Small intestine (tissue), 7 donors: ENCODE measurements around the gene MYL11. TPM values are rescaled to one million over a fixed set of nuclear protein-coding genes. Genes with fewer than 3 reads are reported as not detected.

Source experiments
- DNase-seq, 2 donors: peaks; one replicate each; pipeline versions ENCODE4 v3.0.0 to v3.0.0-alpha.2; 2013
- FAIRE-seq: peaks from 2 replicates; lab custom pipeline; 2012; peaks lifted over from hg19 to GRCh38; lab: Jason Lieb, UNC
- H3K27ac ChIP-seq, 3 donors: one replicate each; pipeline ENCODE4 v1.5.1; 2013; ENCODE audit warnings: low read length in 2 of 3, mild to moderate bottlenecking in 2 of 3, control low read depth in 1 of 3, inconsistent platforms in 1 of 3, low read depth in 1 of 3, moderate library complexity in 1 of 3
- H3K27me3 ChIP-seq, 3 donors: one replicate each; pipeline ENCODE4 v1.6.1; 2013; ENCODE audit warnings: low read length in 3 of 3, inconsistent platforms in 1 of 3; ENCODE audit not compliant: control insufficient read depth in 3 of 3, insufficient read depth in 3 of 3
- H3K36me3 ChIP-seq, 3 donors: one replicate each; pipeline ENCODE4 v1.6.1; 2013; ENCODE audit warnings: low read length in 3 of 3, inconsistent platforms in 1 of 3, low read depth in 1 of 3, mild to moderate bottlenecking in 1 of 3, moderate library complexity in 1 of 3; ENCODE audit not compliant: control insufficient read depth in 3 of 3, insufficient read depth in 2 of 3
- H3K4me1 ChIP-seq, 3 donors: one replicate each; pipeline ENCODE4 v1.6.1; 2013; ENCODE audit warnings: low read length in 2 of 3, inconsistent platforms in 1 of 3, low read depth in 1 of 3, mild to moderate bottlenecking in 1 of 3, moderate library complexity in 1 of 3; ENCODE audit not compliant: control insufficient read depth in 3 of 3, insufficient read depth in 2 of 3
- H3K4me3 ChIP-seq, 3 donors: one replicate each; pipeline ENCODE4 v1.5.1; 2013; ENCODE audit warnings: low read length in 3 of 3, control low read depth in 1 of 3, inconsistent platforms in 1 of 3, low read depth in 1 of 3, mild to moderate bottlenecking in 1 of 3, moderate library complexity in 1 of 3
- H3K9me3 ChIP-seq, 2 donors: one replicate each; pipeline ENCODE4 v1.6.1; 2013; ENCODE audit warnings: low read depth in 1 of 2, low read length in 1 of 2; ENCODE audit not compliant: control insufficient read depth in 2 of 2, insufficient read depth in 1 of 2
- WGBS, 3 donors: extraction: QIAGEN DNeasy Blood & Tissue Kit; methylation state at CpG; one replicate each; pipeline ENCODE4 v1.1.7; 2013; 5-methylcytosine and 5-hydroxymethylcytosine counted together
- polyA plus RNA-seq, 4 donors: library from polyadenylated mRNA; stranded (reverse) in 3 of 4; unstranded in 1 of 4; fragments of 200-250 nt in 3 of 4; fragments of 120-200 nt in 1 of 4; gene quantifications; one replicate each; pipeline versions ENCODE4 v1.2.1 to v1.2.3, GENCODE V29; 2013
- donor health status: healthy with polysubstance abuse.
- donor health status: control.
- donor health status: control.
- donor health status: Bipolar disorder and iron deficiency.
- donor health status: healthy.

Gene MYL11
- polyA plus RNA-seq, 4 donors: 0.82 to 26.3 (median 1.9) TPM; not detected in 1

DNA sequence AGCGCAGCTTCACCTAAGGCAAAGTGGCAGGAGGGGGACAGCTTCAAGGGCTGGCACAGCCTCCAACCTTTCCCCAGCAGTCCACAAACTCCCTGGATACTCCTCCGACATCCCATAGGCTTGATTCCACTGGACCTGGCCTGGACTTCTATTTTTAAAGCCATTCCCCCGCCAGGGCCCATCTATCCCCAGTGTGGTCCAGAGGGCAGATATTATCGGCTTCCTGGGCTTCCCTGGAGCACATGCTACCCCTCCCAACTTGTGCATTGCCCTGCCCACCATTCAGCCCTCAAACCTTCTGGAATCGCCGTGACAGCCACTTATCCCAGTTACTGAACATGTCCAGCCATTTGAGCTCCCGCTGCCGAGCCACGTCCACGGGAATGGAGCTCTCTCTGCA, 9.4 kb upstream of the MYL11 start:
- Histone ChIP-seq H3K27me3 (no peaks in the 10 kb centered on the region), H3K27ac (no peak overlapping the region), H3K4me1 (peaks cover 0 to 4% (median 0%) of the 10 kb centered on the region in 3 donors), H3K36me3 (peaks cover 5 to 60% (median 6%) of the 10 kb centered on the region in 3 donors), H3K4me3 (no peak overlapping the region), H3K9me3 (no peaks in the 10 kb centered on the region)
- no peak for FAIRE-seq
- 85 to 89% (median 86%) methylated on average over 10 of the region's 10 CpGs for WGBS, 3 donors
- DNase-seq: no peak

- peaks cover 5 to 47% (median 6%) of the 10 kb centered on the region in 3 donors for H3K36me3 ChIP-seq
- no peaks in the 10 kb centered on the region for H3K27me3 ChIP-seq
- DNase-seq (no peak), FAIRE-seq (no peak)
- H3K9me3 ChIP-seq: no peaks in the 10 kb centered on the region
- H3K4me3 ChIP-seq: no peak overlapping the region
- no peak overlapping the region for H3K27ac ChIP-seq
- WGBS, 3 donors: 84 to 91% (median 85%) methylated on average over 4 of the region's 4 CpGs
- peaks cover 0 to 9% (median 0%) of the 10 kb centered on the region in 3 donors for H3K4me1 ChIP-seq
Measured at GRCh38 chr16:30366511-30366910, 8.1 kb upstream of the MYL11 start.

GRCh38 chr16:30367349-30368009, 7.1 kb upstream of the MYL11 start:
- FAIRE-seq (no peak), DNase-seq (no peak)
- Histone ChIP-seq H3K9me3 (no peaks in the 10 kb centered on the region), H3K27me3 (no peaks in the 10 kb centered on the region), H3K36me3 (peaks cover 5 to 44% (median 6%) of the 10 kb centered on the region in 3 donors), H3K4me1 (peaks cover 0 to 10% (median 0%) of the 10 kb centered on the region in 3 donors), H3K4me3 (peak overlapping the region in 2 of 3 donors; percentile 87 to 93), H3K27ac (no peak overlapping the region)
- 48 to 69% (median 55%) methylated on average over 10 of the region's 10 CpGs for WGBS, 3 donors

GRCh38 chr16:30368122-30368791, 6.3 kb upstream of the MYL11 start:
- H3K27me3 ChIP-seq: no peaks in the 10 kb centered on the region
- FAIRE-seq (no peak), DNase-seq (peak; percentile 43 to 44)
- WGBS, 3 donors: 1 to 4% (median 3%) methylated on average over 8 of the region's 8 CpGs
- H3K4me3 ChIP-seq: peak overlapping the region in 2 of 3 donors; percentile 87 to 93
- H3K9me3 ChIP-seq: no peaks in the 10 kb centered on the region
- H3K27ac ChIP-seq: peak overlapping the region in 2 of 3 donors; percentile 11 to 54
- peaks cover 0 to 10% (median 0%) of the 10 kb centered on the region in 3 donors for H3K4me1 ChIP-seq
- H3K36me3 ChIP-seq: peaks cover 5 to 37% (median 6%) of the 10 kb centered on the region in 3 donors

DNA sequence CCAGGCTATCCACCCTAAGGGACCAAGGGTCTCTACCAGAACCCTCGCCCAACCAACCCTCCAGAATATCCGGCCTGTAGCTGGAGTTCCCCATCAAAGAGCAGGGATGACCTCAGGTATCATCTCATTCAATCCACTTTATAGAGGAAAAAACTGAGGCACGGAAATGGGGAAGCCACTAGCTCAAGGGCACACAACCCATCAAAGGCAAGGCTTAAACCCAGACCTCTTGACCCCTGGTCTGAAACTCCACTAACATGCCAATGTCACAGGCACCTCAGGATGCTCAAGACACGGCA, 5.9 kb upstream of the MYL11 start:
- no peak for DNase-seq
- Histone ChIP-seq H3K27me3 (no peaks in the 10 kb centered on the region), H3K36me3 (peaks cover 3 to 33% (median 6%) of the 10 kb centered on the region in 3 donors), H3K9me3 (no peaks in the 10 kb centered on the region), H3K27ac (peak overlapping the region; percentile 28 to 65 (median 54)), H3K4me1 (peaks cover 0 to 10% (median 0%) of the 10 kb centered on the region in 3 donors), H3K4me3 (peak overlapping the region in 2 of 3 donors; percentile 87 to 93)
- 0 to 8% (median 5%) methylated on average over 4 of the region's 4 CpGs for WGBS, 3 donors
- FAIRE-seq: no peak

GRCh38 chr16:30369091-30369937, 5.3 kb upstream of the MYL11 start:
- DNase-seq (peak; percentile 45 to 52), FAIRE-seq (no peak)
- Histone ChIP-seq H3K27ac (peak overlapping the region; percentile 28 to 65 (median 54)), H3K4me3 (peak overlapping the region; percentile 77 to 93 (median 87)), H3K27me3 (no peaks in the 10 kb centered on the region), H3K4me1 (peaks cover 0 to 10% (median 0%) of the 10 kb centered on the region in 3 donors), H3K36me3 (peaks cover 2 to 28% (median 6%) of the 10 kb centered on the region in 3 donors), H3K9me3 (no peaks in the 10 kb centered on the region)
- 0 to 1% (median 1%) methylated on average over 36 to 45 of the region's 45 CpGs for WGBS, 3 donors

- H3K27ac ChIP-seq: peak overlapping the region; percentile 36 to 73 (median 54)
- no peak for FAIRE-seq
- WGBS, 3 donors: 0 to 1% (median 1%) methylated on average over 19 to 76 of the region's 76 CpGs
- peak overlapping the region; percentile 77 to 93 (median 87) for H3K4me3 ChIP-seq
- H3K4me1 ChIP-seq: peaks cover 0 to 10% (median 0%) of the 10 kb centered on the region in 3 donors
- DNase-seq: no peak
- no peaks in the 10 kb centered on the region for H3K27me3 ChIP-seq
- peaks cover 2 to 21% (median 4%) of the 10 kb centered on the region in 3 donors for H3K36me3 ChIP-seq
- no peaks in the 10 kb centered on the region for H3K9me3 ChIP-seq
Measured at GRCh38 chr16:30369938-30370455, 4.6 kb upstream of the MYL11 start.
